ENCODE measurements around the gene INSYN2B. TPM values are rescaled to one million over a fixed set of nuclear protein-coding genes. Genes with fewer than 3 reads are reported as not detected.

Gene INSYN2B
- total and polyA plus RNA-seq, 2 experiments from 2014 or later = not detected

GRCh38 chr5:169943026-169943425, 37.3 kb downstream of the INSYN2B start:
- Mint-ChIP-seq H3K4me3 (no peak overlapping the region), H3K27me3 (ENCODE audit: insufficient read depth, low read depth, poor library complexity) (peaks cover 2% of the 10 kb centered on the region), H3K9me3 (no peaks in the 10 kb centered on the region), H3K36me3 (ENCODE audit: low read depth) (no peaks in the 10 kb centered on the region), H3K4me1 (peaks cover 23% of the 10 kb centered on the region), H3K27ac (no peak overlapping the region)
- no peak for DNase-seq (ENCODE audit: low spot score)
- Histone ChIP-seq H3K27me3 (ENCODE audit: insufficient read depth) (no peaks in the 10 kb centered on the region), H3K79me2 (replicated peaks; ENCODE audit: insufficient read depth) (no peaks in the 10 kb centered on the region), H3K4me2 (no peak overlapping the region), H3K9me2 (ENCODE audit: insufficient read depth) (no peaks in the 10 kb centered on the region), H4K20me1 (replicated peaks; ENCODE audit: insufficient read depth) (no peaks in the 10 kb centered on the region), H3K4me1 (ENCODE audit: insufficient read depth) (peaks cover 9% of the 10 kb centered on the region), H3K4me3 (no peak overlapping the region), H3K36me3 (ENCODE audit: insufficient read depth) (no peaks in the 10 kb centered on the region), H2AFZ (no peak overlapping the region), H3F3A (replicated peaks; ENCODE audit: low read depth) (no peaks in the 10 kb centered on the region), H3K27ac (ENCODE audit: low read depth) (no peak overlapping the region)
- ATAC-seq = no peak
- TF ChIP-seq ZNF331 (CRISPR knock-in tag; IDR thresholded peaks at IDR 0.05; ENCODE audit: low read depth) (no peak), NANOG (IDR thresholded peaks at IDR 0.05; ENCODE audit: borderline replicate concordance) (no peak), EZH2 (IDR thresholded peaks at IDR 0.05; ENCODE audit: low read depth, unreplicated experiment) (no peak), POLR2AphosphoS5 (IDR thresholded peaks at IDR 0.05; ENCODE audit: low read depth) (no peak), ZNF114 (CRISPR knock-in tag; IDR thresholded peaks at IDR 0.05) (no peak)

- H3K27ac Mint-ChIP-seq = no peak overlapping the region
- no peaks in the 10 kb centered on the region for H3K9me3 Mint-ChIP-seq
- DNase-seq (ENCODE audit: low spot score) = no peak
- no peak overlapping the region for H3K4me3 Mint-ChIP-seq
- Histone ChIP-seq H3K4me1 (ENCODE audit: insufficient read depth) (peaks cover 9% of the 10 kb centered on the region), H3K79me2 (replicated peaks; ENCODE audit: insufficient read depth) (no peaks in the 10 kb centered on the region), H3K4me3 (no peak overlapping the region), H3K27ac (ENCODE audit: low read depth) (no peak overlapping the region), H2AFZ (no peak overlapping the region), H3K9me2 (ENCODE audit: insufficient read depth) (no peaks in the 10 kb centered on the region), H4K20me1 (replicated peaks; ENCODE audit: insufficient read depth) (no peaks in the 10 kb centered on the region), H3K4me2 (no peak overlapping the region), H3K36me3 (ENCODE audit: insufficient read depth) (no peaks in the 10 kb centered on the region), H3K27me3 (ENCODE audit: insufficient read depth) (no peaks in the 10 kb centered on the region), H3F3A (replicated peaks; ENCODE audit: low read depth) (no peaks in the 10 kb centered on the region)
- no peaks in the 10 kb centered on the region for H3K36me3 Mint-ChIP-seq (ENCODE audit: low read depth)
- peaks cover 2% of the 10 kb centered on the region for H3K27me3 Mint-ChIP-seq (ENCODE audit: insufficient read depth, low read depth, poor library complexity)
- ATAC-seq = no peak
- H3K4me1 Mint-ChIP-seq = peaks cover 17% of the 10 kb centered on the region
- TF ChIP-seq ZNF462 (CRISPR knock-in tag; IDR thresholded peaks at IDR 0.05) (no peak), ZNF331 (CRISPR knock-in tag; IDR thresholded peaks at IDR 0.05; ENCODE audit: low read depth) (no peak), EZH2 (IDR thresholded peaks at IDR 0.05; ENCODE audit: low read depth, unreplicated experiment) (no peak), CREB1 (CRISPR knock-in tag; IDR thresholded peaks at IDR 0.05; ENCODE audit: low read depth) (no peak), STAT1 (IDR thresholded peaks at IDR 0.05; ENCODE audit: unreplicated experiment) (no peak), POLR2AphosphoS5 (IDR thresholded peaks at IDR 0.05; ENCODE audit: low read depth) (no peak), REST (IDR thresholded peaks at IDR 0.05; ENCODE audit: unreplicated experiment) (no peak), NANOG (IDR thresholded peaks at IDR 0.05; ENCODE audit: borderline replicate concordance) (no peak), ZNF114 (CRISPR knock-in tag; IDR thresholded peaks at IDR 0.05) (no peak), CTCF (conservative IDR thresholded peaks at IDR 0.05; ENCODE audit: low read depth in 2 of 2) (no peak), EZH2phosphoT487 (IDR thresholded peaks at IDR 0.05; ENCODE audit: unreplicated experiment) (no peak)
These were observed 38.1 kb downstream of the INSYN2B start for GRCh38 chr5:169942181-169942580.
